HepG2 (cell line): ENCODE data around the gene NXPE3. TPM values are rescaled to one million over a fixed set of nuclear protein-coding genes. Genes with fewer than 3 reads are reported as not detected.

Experiments used
- ATAC-seq: fragments of 200-7000 bp; cut with Tn5 transposase; 3 replicates; pipeline ENCODE4 v1.9.1; 2020; ENCODE audit warnings: mild to moderate bottlenecking, moderate library complexity
- BruUV-seq: library from RNA; stranded (reverse); fragments of 400-500 nt; replicated peaks from 2 replicates; lab custom pipeline; 2021; lab: Mats Ljungman, UMichigan
- CTCF ChIA-PET: fragments of 300-600 bp; formaldehyde crosslinking; extraction: SDS; loops from one replicate; lab custom pipeline; 2021; ENCODE audit warnings: low total read pairs, inconsistent platforms, low intra/inter-chr PET ratio; lab: Yijun Ruan, JAX
- POLR2A ChIA-PET: fragments of 350-600 bp; sonication (Branson Sonifier 250); formaldehyde crosslinking; loops from one replicate; lab custom pipeline; 2020; ENCODE audit warnings: antibody characterized with exemption, inconsistent platforms; lab: Yijun Ruan, JAX
- DNase-seq: peaks from one replicate; pipeline ENCODE4 v3.0.0-alpha.2; 2015; ENCODE audit warnings: low spot score
- FAIRE-seq: peaks from 3 replicates; lab custom pipeline; 2011; peaks lifted over from hg19 to GRCh38; lab: Jason Lieb, UNC
- H2AFZ ChIP-seq: one replicate; pipeline ENCODE4 v1.6.1; 2011; ENCODE audit warnings: low read length, inconsistent platforms
- H3K27ac ChIP-seq: fragments of 300-600 bp; 3 replicates; pipeline ENCODE4 v1.8.0; 2011; ENCODE audit warnings: mixed run types, mild to moderate bottlenecking, mixed read lengths, low read length, inconsistent platforms; ENCODE audit not compliant: insufficient read depth; ENCODE audit errors: extremely low read length
- H3K27me3 ChIP-seq, 2 experiments: fragments of 200-600 bp in 1 of 2; 2 replicates in 1 of 2; 3 replicates in 1 of 2; pipeline versions ENCODE4 v1.6.0 to v1.8.0; 2011; ENCODE audit warnings: low read length in 2 of 2, mild to moderate bottlenecking in 2 of 2, moderate library complexity in 2 of 2, inconsistent platforms in 1 of 2; ENCODE audit not compliant: insufficient read depth in 2 of 2, control insufficient read depth in 1 of 2
- H3K36me3 ChIP-seq, 2 experiments: fragments of 200-600 bp in 1 of 2; replicated peaks in 1 of 2; 2 replicates in 1 of 2; 3 replicates in 1 of 2; pipeline versions ENCODE4 v1.5.1 to v1.8.0; 2011; ENCODE audit warnings: low read length in 2 of 2, inconsistent platforms in 1 of 2; ENCODE audit not compliant: insufficient read depth in 2 of 2, control insufficient read depth in 1 of 2
- H3K4me1 ChIP-seq: 2 replicates; pipeline ENCODE4 v1.5.1; 2012; ENCODE audit warnings: low read length, inconsistent platforms; ENCODE audit not compliant: insufficient read depth
- H3K4me2 ChIP-seq: 2 replicates; pipeline ENCODE4 v1.6.0; 2011; ENCODE audit warnings: low read depth, low read length, inconsistent platforms
- H3K4me3 ChIP-seq, 3 experiments: fragments of 200-600 bp in 1 of 3; sonication (generic), shearing (Covaris generic) in 1 of 3; replicated peaks in 1 of 3; 2 replicates each; pipeline ENCODE4 v1.5.1; 2011 to 2016; ENCODE audit warnings: low read length in 3 of 3, inconsistent platforms in 2 of 3, low read depth in 2 of 3, mild to moderate bottlenecking in 2 of 3, control low read depth in 1 of 3, mixed read lengths in 1 of 3; ENCODE audit not compliant: insufficient read depth in 1 of 3
- H3K79me2 ChIP-seq: one replicate; pipeline ENCODE4 v1.6.1; 2011; ENCODE audit warnings: low read length, inconsistent platforms; ENCODE audit not compliant: insufficient read depth
- H3K9ac ChIP-seq: 2 replicates; pipeline ENCODE4 v1.6.0; 2011; ENCODE audit warnings: mild to moderate bottlenecking, low read depth, low read length, inconsistent platforms; ENCODE audit not compliant: insufficient read depth
- H3K9me3 ChIP-seq: 2 replicates; pipeline ENCODE4 v1.5.1; 2012; ENCODE audit warnings: mild to moderate bottlenecking, low read length
- H4K20me1 ChIP-seq: 2 replicates; pipeline ENCODE4 v1.6.0; 2011; ENCODE audit warnings: inconsistent platforms, mild to moderate bottlenecking, low read length, moderate library complexity; ENCODE audit not compliant: insufficient read depth
- AGO1 ChIP-seq: fragments of 200-400 bp; formaldehyde crosslinking; IDR thresholded peaks from 2 replicates; pipeline ENCODE4 v1.6.1; 2017; ENCODE audit warnings: mild to moderate bottlenecking, low read depth, low read length, moderate library complexity; ENCODE audit not compliant: poor library complexity, severe bottlenecking
- GABPB1 ChIP-seq: IDR thresholded peaks from 2 replicates; pipeline ENCODE4 v1.6.1; 2016; ENCODE audit warnings: mild to moderate bottlenecking, missing genetic modification reagents, moderate library complexity, missing compliant biosample characterization
- KDM3A ChIP-seq: IDR thresholded peaks from 2 replicates; pipeline ENCODE4 v1.6.1; 2018; ENCODE audit warnings: low read depth, missing compliant biosample characterization
- KLF12 ChIP-seq: sonication (generic); formaldehyde crosslinking; IDR thresholded peaks from 2 replicates; pipeline ENCODE4 v1.4.0; 2020; ENCODE audit warnings: missing genetic modification reagents, borderline replicate concordance
- NRL ChIP-seq: sonication (generic); formaldehyde crosslinking; IDR thresholded peaks from 2 replicates; pipeline ENCODE4 v1.5.0; 2020; ENCODE audit warnings: missing genetic modification reagents, mild to moderate bottlenecking, moderate library complexity, borderline replicate concordance
- PHF8 ChIP-seq: sonication (generic); formaldehyde crosslinking; IDR thresholded peaks from 2 replicates; pipeline ENCODE4 v1.5.0; 2020; ENCODE audit warnings: missing genetic modification reagents
- SMAD3 ChIP-seq: sonication (generic); formaldehyde crosslinking; IDR thresholded peaks from 2 replicates; pipeline ENCODE4 v1.4.0; 2020; ENCODE audit warnings: missing genetic modification reagents
- SMC3 ChIP-seq: IDR thresholded peaks from 2 replicates; pipeline ENCODE4 v1.6.1; 2011; ENCODE audit warnings: low read length, improper control_type of control experiment
- SSRP1 ChIP-seq: IDR thresholded peaks from 2 replicates; pipeline ENCODE4 v1.6.1; 2016; ENCODE audit warnings: control low read depth
- TFDP1 ChIP-seq: IDR thresholded peaks from 2 replicates; pipeline ENCODE4 v1.6.1; 2016; ENCODE audit warnings: missing compliant biosample characterization, missing genetic modification reagents, borderline replicate concordance
- ZBTB40 ChIP-seq, 2 experiments: fragments of 450-650 bp in 1 of 2; sonication (generic) in 1 of 2; formaldehyde crosslinking in 1 of 2; IDR thresholded peaks; 2 replicates each; pipeline versions ENCODE4 v1.6.1 to v1.8.0; 2016 to 2022; ENCODE audit warnings: antibody characterized with exemption in 1 of 2, mild to moderate bottlenecking in 1 of 2, missing genetic modification reagents in 1 of 2
- ZNF30 ChIP-seq: sonication (generic); formaldehyde crosslinking; IDR thresholded peaks from 2 replicates; pipeline ENCODE4 v1.5.0; 2020; ENCODE audit warnings: mild to moderate bottlenecking, missing genetic modification reagents
- ZNF382 ChIP-seq: sonication (generic); formaldehyde crosslinking; IDR thresholded peaks from 2 replicates; pipeline ENCODE4 v1.5.0; 2020; ENCODE audit warnings: missing genetic modification reagents, mild to moderate bottlenecking, borderline replicate concordance
- ZNF562 ChIP-seq: sonication (generic); formaldehyde crosslinking; IDR thresholded peaks from 2 replicates; pipeline ENCODE4 v1.8.0; 2022; ENCODE audit warnings: missing genetic modification reagents, borderline replicate concordance
- WGBS: methylation state at CpG from one replicate; pipeline ENCODE4 v1.1.6; 2017; ENCODE audit warnings: low lambda C conversion rate; 5-methylcytosine and 5-hydroxymethylcytosine counted together
- in situ Hi-C: cut with HindIII; loops from 2 replicates; pipeline ENCODE4 v1.10.0; 2017; ENCODE audit warnings: low pct_unique_long_range_greater_than_20kb; ENCODE audit not compliant: extremely low pct_ligation_motif_present
- intact Hi-C: fragments of 100-400 bp; cut with micrococcal nuclease; formaldehyde crosslinking; loops from one replicate; pipeline ENCODE4 v1.10.0; 2022; ENCODE audit not compliant: unreplicated experiment
- polyA plus RNA-seq, 8 experiments: library from polyadenylated mRNA; depleted of rRNA in 3 of 8; stranded (reverse) in 7 of 8; unstranded in 1 of 8; fragments of >200 nt; fragmentation: Illumina TruSeq in 4 of 8; extraction: Trizol in 4 of 8; gene quantifications; 2 replicates each; pipeline versions ENCODE4 v1.2.1 to v1.2.3, GENCODE V29; 2011 to 2016; ENCODE audit warnings: low read depth in 4 of 8, missing spikeins in 1 of 8, mixed read lengths in 1 of 8; ENCODE audit not compliant: insufficient read depth in 1 of 8
- total RNA-seq, 5 experiments: library from RNA; depleted of rRNA; stranded (reverse); fragments of >200 nt; fragmentation: Illumina TruSeq; extraction: Trizol; gene quantifications; 2 replicates each; pipeline ENCODE4 v1.2.3, GENCODE V29; 2016; ENCODE audit warnings: low read depth in 1 of 5

NXPE3 gene
- total and polyA plus RNA-seq, 2 of the 13 experiments (the other 11 are each of a cell fraction or from before 2014, with no cell fraction given) = 3.5 to 4.7 TPM

GRCh38 chr3:101842935-101843330 lies 63.9 kb downstream of the NXPE3 start (continued):
- TF ChIP-seq ZBTB40 (IDR thresholded peaks at IDR 0.05) (no peak), ZBTB40 (CRISPR knock-in tag; IDR thresholded peaks at IDR 0.05) (no peak), SMC3 (no peak), KLF12 (CRISPR knock-in tag) (no peak)

GRCh38 chr3:101845425-101845824 lies 66.4 kb downstream of the NXPE3 start:
- intact Hi-C loops = loop anchor here (5.0 kb wide), 1 partner anchor 33 kb away; no protein-coding TSS in a partner anchor
- TF ChIP-seq AGO1 (no peak), SSRP1 (CRISPR knock-in tag) (no peak), GABPB1 (no peak), ZNF30 (CRISPR knock-in tag) (no peak), NRL (CRISPR knock-in tag) (no peak), ZNF562 (CRISPR knock-in tag) (no peak), KDM3A (CRISPR knock-in tag) (no peak), PHF8 (CRISPR knock-in tag) (no peak), SMAD3 (CRISPR knock-in tag) (no peak), TFDP1 (no peak), ZNF382 (CRISPR knock-in tag) (no peak)

More at GRCh38 chr3:101845425-101845824, 66.4 kb downstream of the NXPE3 start:
- Histone ChIP-seq H3K79me2 (peaks cover 10% of the 10 kb centered on the region), H3K27me3 (no peaks in the 10 kb centered on the region; a peak in 1 of 5 replicates), H2AFZ (no peak overlapping the region), H3K4me2 (no peak overlapping the region), H3K9ac (no peak overlapping the region), H3K4me1 (peaks cover 21% of the 10 kb centered on the region), H3K36me3 (no peaks in the 10 kb centered on the region), H4K20me1 (peaks cover 6% of the 10 kb centered on the region), H3K27ac (no peak overlapping the region), H3K9me3 (no peaks in the 10 kb centered on the region), H3K4me3 (no peak overlapping the region)
- ATAC-seq (no peak), DNase-seq (no peak), FAIRE-seq (no peak)
- ChIA-PET POLR2A (interaction anchor here (0.9 kb wide), 1 partner anchor 18 kb away, joined by 3 read pairs; no protein-coding TSS in a partner anchor), CTCF (no interaction called here)
- 98% methylated on average over 2 of the region's 2 CpGs for WGBS
- no TSS peak for BruUV-seq
- in situ Hi-C loops = no loop called here
